Measurements from ENCODE around the gene AKAP6.

DNA sequence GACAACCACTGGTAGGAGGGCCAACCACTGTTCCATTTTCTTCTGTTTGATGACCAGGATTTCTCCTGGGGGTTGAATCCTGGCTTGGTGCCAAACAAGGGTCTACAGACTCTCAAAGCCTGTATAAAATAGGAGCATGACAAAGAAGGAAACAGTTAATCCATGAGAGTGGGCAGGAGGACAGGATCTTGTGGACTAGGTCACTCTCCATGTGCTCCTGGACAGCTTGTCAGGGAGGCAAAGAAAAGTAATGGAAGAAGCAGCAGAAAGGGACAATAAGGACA lies 243.7 kb downstream of the AKAP6 start:
- TF ChIP-seq POLR2A (IDR thresholded peaks at IDR 0.05) (no peak), POLR2AphosphoS5 (IDR thresholded peaks at IDR 0.05) (no peak)
- TF ChIP-seq, protein P1, sequence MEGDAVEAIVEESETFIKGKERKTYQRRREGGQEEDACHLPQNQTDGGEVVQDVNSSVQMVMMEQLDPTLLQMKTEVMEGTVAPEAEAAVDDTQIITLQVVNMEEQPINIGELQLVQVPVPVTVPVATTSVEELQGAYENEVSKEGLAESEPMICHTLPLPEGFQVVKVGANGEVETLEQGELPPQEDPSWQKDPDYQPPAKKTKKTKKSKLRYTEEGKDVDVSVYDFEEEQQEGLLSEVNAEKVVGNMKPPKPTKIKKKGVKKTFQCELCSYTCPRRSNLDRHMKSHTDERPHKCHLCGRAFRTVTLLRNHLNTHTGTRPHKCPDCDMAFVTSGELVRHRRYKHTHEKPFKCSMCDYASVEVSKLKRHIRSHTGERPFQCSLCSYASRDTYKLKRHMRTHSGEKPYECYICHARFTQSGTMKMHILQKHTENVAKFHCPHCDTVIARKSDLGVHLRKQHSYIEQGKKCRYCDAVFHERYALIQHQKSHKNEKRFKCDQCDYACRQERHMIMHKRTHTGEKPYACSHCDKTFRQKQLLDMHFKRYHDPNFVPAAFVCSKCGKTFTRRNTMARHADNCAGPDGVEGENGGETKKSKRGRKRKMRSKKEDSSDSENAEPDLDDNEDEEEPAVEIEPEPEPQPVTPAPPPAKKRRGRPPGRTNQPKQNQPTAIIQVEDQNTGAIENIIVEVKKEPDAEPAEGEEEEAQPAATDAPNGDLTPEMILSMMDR (IDR thresholded peaks at IDR 0.05): no peak
